HEK293 (cell line): Measurements from ENCODE around the gene ZWILCH.

ENCODE experiments used
- CTCF ChIA-PET: fragments of 350-600 bp; formaldehyde crosslinking; extraction: SDS; loops from one replicate; lab custom pipeline; 2021; ENCODE audit warnings: antibody characterized with exemption; lab: Yijun Ruan, JAX
- POLR2A ChIA-PET: fragments of 300-600 bp; formaldehyde crosslinking; extraction: SDS; loops from one replicate; lab custom pipeline; 2020; ENCODE audit warnings: antibody characterized with exemption, inconsistent platforms; lab: Yijun Ruan, JAX
- H3K27ac ChIP-seq: fragments of 200-500 bp; sonication (Bioruptor generic); 2 replicates; pipeline ENCODE4 v1.5.1; 2014; ENCODE audit warnings: low read depth, low read length, control low read depth, inconsistent platforms; ENCODE audit errors: extremely low read depth
- H3K36me3 ChIP-seq, 2 experiments: fragments of 200-500 bp in 1 of 2; sonication (Bioruptor generic) in 1 of 2; 1 replicate in 1 of 2; 2 replicates in 1 of 2; pipeline ENCODE4 v1.5.1; 2014 to 2017; ENCODE audit warnings: inconsistent platforms in 2 of 2, low read length in 2 of 2; ENCODE audit not compliant: control insufficient read depth in 2 of 2, insufficient read depth in 1 of 2
- H3K4me1 ChIP-seq: fragments of 200-500 bp; sonication (Bioruptor generic); 2 replicates; pipeline ENCODE4 v1.5.1; 2014; ENCODE audit warnings: mild to moderate bottlenecking, low read length, inconsistent platforms; ENCODE audit not compliant: control insufficient read depth, insufficient read depth
- H3K4me3 ChIP-seq: 2 replicates; pipeline ENCODE4 v1.5.1; 2011; ENCODE audit warnings: low read depth, mild to moderate bottlenecking, control low read depth, low read length, moderate library complexity
- H3K9me3 ChIP-seq: fragments of 200-500 bp; sonication (Bioruptor generic); 2 replicates; pipeline ENCODE4 v1.5.1; 2014; ENCODE audit warnings: low read depth, low read length, inconsistent platforms; ENCODE audit not compliant: control insufficient read depth, insufficient read depth
- GFI1B ChIP-seq: fragments of 450-650 bp; formaldehyde crosslinking; IDR thresholded peaks from 2 replicates; pipeline ENCODE4 v1.5.1; 2016; ENCODE audit warnings: missing biosample characterization, missing genetic modification characterization
- OSR2 ChIP-seq: fragments of 450-650 bp; formaldehyde crosslinking; IDR thresholded peaks from 2 replicates; pipeline ENCODE4 v1.5.1; 2016; ENCODE audit warnings: missing biosample characterization, missing genetic modification characterization
- SP2 ChIP-seq: fragments of 450-650 bp; formaldehyde crosslinking; IDR thresholded peaks from 2 replicates; pipeline ENCODE4 v1.5.1; 2016; ENCODE audit warnings: missing biosample characterization, missing genetic modification characterization
- TRIM28 ChIP-seq: IDR thresholded peaks from 2 replicates; pipeline ENCODE4 v1.6.1; 2011; ENCODE audit warnings: low read length, control low read depth, borderline replicate concordance
- ZBTB7A ChIP-seq: fragments of 450-650 bp; formaldehyde crosslinking; IDR thresholded peaks from 2 replicates; pipeline ENCODE4 v1.5.1; 2016; ENCODE audit warnings: low read depth, missing biosample characterization, missing genetic modification characterization
- ZIC2 ChIP-seq: fragments of 450-650 bp; formaldehyde crosslinking; IDR thresholded peaks from 2 replicates; pipeline ENCODE4 v1.5.1; 2016; ENCODE audit warnings: missing biosample characterization, missing genetic modification characterization
- ZNF175 ChIP-seq: fragments of 450-650 bp; formaldehyde crosslinking; IDR thresholded peaks from 2 replicates; pipeline ENCODE4 v1.5.1; 2016; ENCODE audit warnings: missing biosample characterization, missing genetic modification characterization
- ZNF19 ChIP-seq: fragments of 450-650 bp; formaldehyde crosslinking; IDR thresholded peaks from 2 replicates; pipeline ENCODE4; 2016; ENCODE audit warnings: missing biosample characterization, missing genetic modification characterization, low read depth
- ZNF266 ChIP-seq: fragments of 450-650 bp; formaldehyde crosslinking; IDR thresholded peaks from 2 replicates; pipeline ENCODE4 v1.5.1; 2016; ENCODE audit warnings: missing biosample characterization, missing genetic modification characterization, low read depth
- ZNF324 ChIP-seq: fragments of 450-650 bp; formaldehyde crosslinking; IDR thresholded peaks from 2 replicates; pipeline ENCODE4 v1.5.1; 2016; ENCODE audit warnings: missing biosample characterization, missing genetic modification characterization
- ZNF391 ChIP-seq: fragments of 450-650 bp; formaldehyde crosslinking; IDR thresholded peaks from 2 replicates; pipeline ENCODE4 v1.5.1; 2016; ENCODE audit warnings: low read depth, missing biosample characterization, missing genetic modification characterization, borderline replicate concordance
- ZNF404 ChIP-seq: fragments of 450-650 bp; formaldehyde crosslinking; IDR thresholded peaks from 2 replicates; pipeline ENCODE4 v1.5.1; 2017; ENCODE audit warnings: missing biosample characterization, missing genetic modification characterization
- ZNF510 ChIP-seq: fragments of 450-650 bp; formaldehyde crosslinking; IDR thresholded peaks from 2 replicates; pipeline ENCODE4 v1.5.1; 2018; ENCODE audit warnings: mild to moderate bottlenecking, missing genetic modification characterization, missing biosample characterization; ENCODE audit not compliant: insufficient replicate concordance
- ZNF558 ChIP-seq: fragments of 450-650 bp; formaldehyde crosslinking; IDR thresholded peaks from 2 replicates; pipeline ENCODE4 v1.5.1; 2016; ENCODE audit warnings: missing biosample characterization, missing genetic modification characterization
- ZNF664 ChIP-seq: fragments of 450-650 bp; formaldehyde crosslinking; IDR thresholded peaks from 2 replicates; pipeline ENCODE4 v1.5.1; 2016; ENCODE audit warnings: missing biosample characterization, missing genetic modification characterization
- ZNF76 ChIP-seq: fragments of 450-650 bp; formaldehyde crosslinking; IDR thresholded peaks from 2 replicates; pipeline ENCODE4; 2016; ENCODE audit warnings: low read depth, missing biosample characterization, missing genetic modification characterization, borderline replicate concordance
- ZNF768 ChIP-seq: fragments of 450-650 bp; formaldehyde crosslinking; IDR thresholded peaks from 2 replicates; pipeline ENCODE4 v1.5.1; 2018; ENCODE audit warnings: missing biosample characterization, mild to moderate bottlenecking, missing genetic modification characterization
- TF ChIP-seq, protein P1 (sequence below): fragments of 450-650 bp; formaldehyde crosslinking; IDR thresholded peaks from 2 replicates; pipeline ENCODE4 v1.5.1; 2016; ENCODE audit warnings: missing biosample characterization, missing genetic modification characterization, low read depth
- TF ChIP-seq, protein P2 (sequence below): fragments of 450-650 bp; formaldehyde crosslinking; IDR thresholded peaks from 2 replicates; pipeline ENCODE4 v1.5.1; 2017; ENCODE audit warnings: missing biosample characterization, missing genetic modification characterization
- TF ChIP-seq, protein P3 (sequence below): fragments of 450-650 bp; formaldehyde crosslinking; IDR thresholded peaks from 2 replicates; pipeline ENCODE4 v1.5.1; 2016; ENCODE audit warnings: missing biosample characterization, missing genetic modification characterization
- TF ChIP-seq, protein P4 (sequence below): fragments of 450-650 bp; formaldehyde crosslinking; IDR thresholded peaks from 2 replicates; pipeline ENCODE4 v1.5.1; 2016; ENCODE audit warnings: missing biosample characterization, missing genetic modification characterization
- TF ChIP-seq, protein P5 (sequence below): fragments of 450-650 bp; formaldehyde crosslinking; IDR thresholded peaks from 2 replicates; pipeline ENCODE4 v1.5.1; 2016; ENCODE audit warnings: missing biosample characterization, missing genetic modification characterization, low read depth
- TF ChIP-seq, protein P6 (sequence below): fragments of 450-650 bp; formaldehyde crosslinking; IDR thresholded peaks from 2 replicates; pipeline ENCODE4 v1.5.1; 2016; ENCODE audit warnings: missing biosample characterization, missing genetic modification characterization

Gene ZWILCH

DNA sequence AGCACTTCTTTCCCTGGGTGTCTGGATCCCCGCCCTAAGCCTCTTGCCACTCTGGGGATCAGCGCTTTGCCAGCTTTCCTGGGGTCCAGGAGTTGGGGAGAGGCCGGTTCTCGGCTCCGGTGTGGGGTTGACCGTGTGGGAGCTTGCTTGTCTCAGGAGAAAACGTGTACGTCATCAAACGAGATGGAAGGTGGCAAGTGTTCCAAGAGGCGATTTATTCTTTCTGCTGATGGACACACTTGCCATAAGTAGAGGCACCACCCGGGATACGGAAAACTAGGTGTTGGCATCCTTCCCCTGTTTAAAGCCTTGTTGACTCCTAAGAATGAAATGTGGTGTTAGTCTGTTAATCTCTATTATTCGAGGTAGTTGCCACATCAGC, 295 bp downstream of the ZWILCH start (continued):
- TF ChIP-seq, protein P1, sequence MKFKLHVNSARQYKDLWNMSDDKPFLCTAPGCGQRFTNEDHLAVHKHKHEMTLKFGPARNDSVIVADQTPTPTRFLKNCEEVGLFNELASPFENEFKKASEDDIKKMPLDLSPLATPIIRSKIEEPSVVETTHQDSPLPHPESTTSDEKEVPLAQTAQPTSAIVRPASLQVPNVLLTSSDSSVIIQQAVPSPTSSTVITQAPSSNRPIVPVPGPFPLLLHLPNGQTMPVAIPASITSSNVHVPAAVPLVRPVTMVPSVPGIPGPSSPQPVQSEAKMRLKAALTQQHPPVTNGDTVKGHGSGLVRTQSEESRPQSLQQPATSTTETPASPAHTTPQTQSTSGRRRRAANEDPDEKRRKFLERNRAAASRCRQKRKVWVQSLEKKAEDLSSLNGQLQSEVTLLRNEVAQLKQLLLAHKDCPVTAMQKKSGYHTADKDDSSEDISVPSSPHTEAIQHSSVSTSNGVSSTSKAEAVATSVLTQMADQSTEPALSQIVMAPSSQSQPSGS (tag by site-specific recombination) = peak; percentile 88
- TF ChIP-seq ZIC2 (tag by site-specific recombination) (no peak), ZNF404 (tag by site-specific recombination) (no peak), SP2 (tag by site-specific recombination) (no peak), ZNF76 (tag by site-specific recombination) (no peak), ZNF324 (tag by site-specific recombination) (no peak), ZNF664 (tag by site-specific recombination) (no peak), TRIM28 (no peak), ZNF391 (tag by site-specific recombination) (no peak), ZNF175 (tag by site-specific recombination) (no peak; the same call in 1 of the 2 replicates), ZNF510 (no peak), OSR2 (no peak), ZNF768 (no peak), GFI1B (tag by site-specific recombination) (no peak)
- TF ChIP-seq, protein P2, sequence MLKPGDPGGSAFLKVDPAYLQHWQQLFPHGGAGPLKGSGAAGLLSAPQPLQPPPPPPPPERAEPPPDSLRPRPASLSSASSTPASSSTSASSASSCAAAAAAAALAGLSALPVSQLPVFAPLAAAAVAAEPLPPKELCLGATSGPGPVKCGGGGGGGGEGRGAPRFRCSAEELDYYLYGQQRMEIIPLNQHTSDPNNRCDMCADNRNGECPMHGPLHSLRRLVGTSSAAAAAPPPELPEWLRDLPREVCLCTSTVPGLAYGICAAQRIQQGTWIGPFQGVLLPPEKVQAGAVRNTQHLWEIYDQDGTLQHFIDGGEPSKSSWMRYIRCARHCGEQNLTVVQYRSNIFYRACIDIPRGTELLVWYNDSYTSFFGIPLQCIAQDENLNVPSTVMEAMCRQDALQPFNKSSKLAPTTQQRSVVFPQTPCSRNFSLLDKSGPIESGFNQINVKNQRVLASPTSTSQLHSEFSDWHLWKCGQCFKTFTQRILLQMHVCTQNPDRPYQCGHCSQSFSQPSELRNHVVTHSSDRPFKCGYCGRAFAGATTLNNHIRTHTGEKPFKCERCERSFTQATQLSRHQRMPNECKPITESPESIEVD (tag by site-specific recombination) = no peak
- TF ChIP-seq, protein P3, sequence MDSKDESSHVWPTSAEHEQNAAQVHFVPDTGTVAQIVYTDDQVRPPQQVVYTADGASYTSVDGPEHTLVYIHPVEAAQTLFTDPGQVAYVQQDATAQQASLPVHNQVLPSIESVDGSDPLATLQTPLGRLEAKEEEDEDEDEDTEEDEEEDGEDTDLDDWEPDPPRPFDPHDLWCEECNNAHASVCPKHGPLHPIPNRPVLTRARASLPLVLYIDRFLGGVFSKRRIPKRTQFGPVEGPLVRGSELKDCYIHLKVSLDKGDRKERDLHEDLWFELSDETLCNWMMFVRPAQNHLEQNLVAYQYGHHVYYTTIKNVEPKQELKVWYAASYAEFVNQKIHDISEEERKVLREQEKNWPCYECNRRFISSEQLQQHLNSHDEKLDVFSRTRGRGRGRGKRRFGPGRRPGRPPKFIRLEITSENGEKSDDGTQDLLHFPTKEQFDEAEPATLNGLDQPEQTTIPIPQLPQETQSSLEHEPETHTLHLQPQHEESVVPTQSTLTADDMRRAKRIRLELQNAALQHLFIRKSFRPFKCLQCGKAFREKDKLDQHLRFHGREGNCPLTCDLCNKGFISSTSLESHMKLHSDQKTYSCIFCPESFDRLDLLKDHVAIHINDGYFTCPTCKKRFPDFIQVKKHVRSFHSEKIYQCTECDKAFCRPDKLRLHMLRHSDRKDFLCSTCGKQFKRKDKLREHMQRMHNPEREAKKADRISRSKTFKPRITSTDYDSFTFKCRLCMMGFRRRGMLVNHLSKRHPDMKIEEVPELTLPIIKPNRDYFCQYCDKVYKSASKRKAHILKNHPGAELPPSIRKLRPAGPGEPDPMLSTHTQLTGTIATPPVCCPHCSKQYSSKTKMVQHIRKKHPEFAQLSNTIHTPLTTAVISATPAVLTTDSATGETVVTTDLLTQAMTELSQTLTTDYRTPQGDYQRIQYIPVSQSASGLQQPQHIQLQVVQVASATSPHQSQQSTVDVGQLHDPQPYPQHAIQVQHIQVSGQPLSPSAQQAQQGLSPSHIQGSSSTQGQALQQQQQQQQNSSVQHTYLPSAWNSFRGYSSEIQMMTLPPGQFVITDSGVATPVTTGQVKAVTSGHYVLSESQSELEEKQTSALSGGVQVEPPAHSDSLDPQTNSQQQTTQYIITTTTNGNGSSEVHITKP (tag by site-specific recombination) = no peak
- TF ChIP-seq, protein P4, sequence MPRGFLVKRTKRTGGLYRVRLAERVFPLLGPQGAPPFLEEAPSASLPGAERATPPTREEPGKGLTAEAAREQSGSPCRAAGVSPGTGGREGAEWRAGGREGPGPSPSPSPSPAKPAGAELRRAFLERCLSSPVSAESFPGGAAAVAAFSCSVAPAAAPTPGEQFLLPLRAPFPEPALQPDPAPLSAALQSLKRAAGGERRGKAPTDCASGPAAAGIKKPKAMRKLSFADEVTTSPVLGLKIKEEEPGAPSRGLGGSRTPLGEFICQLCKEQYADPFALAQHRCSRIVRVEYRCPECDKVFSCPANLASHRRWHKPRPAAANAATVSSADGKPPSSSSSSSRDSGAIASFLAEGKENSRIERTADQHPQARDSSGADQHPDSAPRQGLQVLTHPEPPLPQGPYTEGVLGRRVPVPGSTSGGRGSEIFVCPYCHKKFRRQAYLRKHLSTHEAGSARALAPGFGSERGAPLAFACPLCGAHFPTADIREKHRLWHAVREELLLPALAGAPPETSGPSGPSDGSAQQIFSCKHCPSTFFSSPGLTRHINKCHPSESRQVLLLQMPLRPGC = no peak

DNA sequence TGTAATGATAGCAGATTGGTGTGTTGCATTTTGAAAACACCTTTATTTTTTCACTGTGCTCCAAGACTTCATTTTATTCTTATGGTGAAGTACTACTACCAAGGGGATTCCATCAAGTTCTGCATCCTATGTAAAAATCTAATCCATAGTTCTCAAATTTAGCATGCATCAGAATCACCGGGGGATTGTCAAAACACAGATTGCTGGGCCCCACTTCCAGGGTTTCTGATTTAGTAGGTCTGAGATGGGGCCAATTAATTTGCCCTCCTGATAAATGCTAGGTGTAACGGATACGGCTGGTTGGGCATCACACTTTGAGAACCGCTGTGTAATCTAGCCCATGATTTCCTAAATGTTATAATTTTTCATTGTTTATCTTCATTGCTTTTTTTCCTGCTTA, 692 bp downstream of the ZWILCH start:
- H3K4me1 ChIP-seq = peaks cover 5% of the 10 kb centered on the region; the same call in 1 of the 2 replicates
- H3K36me3 ChIP-seq = peaks cover 32 to 44% of the 10 kb centered on the region in 2 experiments
- no peaks in the 10 kb centered on the region for H3K9me3 ChIP-seq
- H3K27ac ChIP-seq = peak overlapping the region; percentile 86; the same call in 1 of the 2 replicates
- POLR2A ChIA-PET = interaction anchor here (0.8 to 1.9 kb wide), 6 partner anchors 15 to 346 kb away, joined by 3 to 8 read pairs (median 4); partner anchors contain the start of genes MAP2K1 and SMAD6
- H3K4me3 ChIP-seq = peak overlapping the region; percentile 76
- CTCF ChIA-PET = interaction anchor here (0.5 to 3.0 kb wide), 6 partner anchors 8 to 867 kb away, joined by 3 to 23 read pairs (median 4); partner anchors contain the start of gene SNAPC5
- TF ChIP-seq ZNF266 (tag by site-specific recombination) = no peak
- TF ChIP-seq, protein P5, sequence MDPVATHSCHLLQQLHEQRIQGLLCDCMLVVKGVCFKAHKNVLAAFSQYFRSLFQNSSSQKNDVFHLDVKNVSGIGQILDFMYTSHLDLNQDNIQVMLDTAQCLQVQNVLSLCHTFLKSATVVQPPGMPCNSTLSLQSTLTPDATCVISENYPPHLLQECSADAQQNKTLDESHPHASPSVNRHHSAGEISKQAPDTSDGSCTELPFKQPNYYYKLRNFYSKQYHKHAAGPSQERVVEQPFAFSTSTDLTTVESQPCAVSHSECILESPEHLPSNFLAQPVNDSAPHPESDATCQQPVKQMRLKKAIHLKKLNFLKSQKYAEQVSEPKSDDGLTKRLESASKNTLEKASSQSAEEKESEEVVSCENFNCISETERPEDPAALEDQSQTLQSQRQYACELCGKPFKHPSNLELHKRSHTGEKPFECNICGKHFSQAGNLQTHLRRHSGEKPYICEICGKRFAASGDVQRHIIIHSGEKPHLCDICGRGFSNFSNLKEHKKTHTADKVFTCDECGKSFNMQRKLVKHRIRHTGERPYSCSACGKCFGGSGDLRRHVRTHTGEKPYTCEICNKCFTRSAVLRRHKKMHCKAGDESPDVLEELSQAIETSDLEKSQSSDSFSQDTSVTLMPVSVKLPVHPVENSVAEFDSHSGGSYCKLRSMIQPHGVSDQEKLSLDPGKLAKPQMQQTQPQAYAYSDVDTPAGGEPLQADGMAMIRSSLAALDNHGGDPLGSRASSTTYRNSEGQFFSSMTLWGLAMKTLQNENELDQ (tag by site-specific recombination) = no peak
- TF ChIP-seq ZNF19 (tag by site-specific recombination) = no peak
- TF ChIP-seq, protein P6, sequence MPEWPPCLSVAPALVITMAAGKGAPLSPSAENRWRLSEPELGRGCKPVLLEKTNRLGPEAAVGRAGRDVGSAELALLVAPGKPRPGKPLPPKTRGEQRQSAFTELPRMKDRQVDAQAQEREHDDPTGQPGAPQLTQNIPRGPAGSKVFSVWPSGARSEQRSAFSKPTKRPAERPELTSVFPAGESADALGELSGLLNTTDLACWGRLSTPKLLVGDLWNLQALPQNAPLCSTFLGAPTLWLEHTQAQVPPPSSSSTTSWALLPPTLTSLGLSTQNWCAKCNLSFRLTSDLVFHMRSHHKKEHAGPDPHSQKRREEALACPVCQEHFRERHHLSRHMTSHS (tag by site-specific recombination) = no peak
- TF ChIP-seq ZIC2 (tag by site-specific recombination) = no peak
- no peak for TF ChIP-seq ZBTB7A (tag by site-specific recombination)
- TF ChIP-seq ZNF558 (tag by site-specific recombination) = no peak
